Eye (tissue), 1 donor: Measurements from ENCODE around the gene TMTC1.
"Not testable (repeated sequence)": the region's sequence is repeated elsewhere in the genome, so short reads cannot be mapped to it uniquely, and the experiment has no call there.

Source experiments
- DNase-seq: peaks from one replicate; pipeline ENCODE4 v3.0.0-alpha.2; 2015

Gene TMTC1

GRCh38 chr12:29783773-29784666 is at the start of gene TMTC1:
TMTC1 (minus strand) TSS chr12:29783942; CDS start chr12:29783751, 191 bp downstream.
- DNase-seq = peak; percentile 92

DNA sequence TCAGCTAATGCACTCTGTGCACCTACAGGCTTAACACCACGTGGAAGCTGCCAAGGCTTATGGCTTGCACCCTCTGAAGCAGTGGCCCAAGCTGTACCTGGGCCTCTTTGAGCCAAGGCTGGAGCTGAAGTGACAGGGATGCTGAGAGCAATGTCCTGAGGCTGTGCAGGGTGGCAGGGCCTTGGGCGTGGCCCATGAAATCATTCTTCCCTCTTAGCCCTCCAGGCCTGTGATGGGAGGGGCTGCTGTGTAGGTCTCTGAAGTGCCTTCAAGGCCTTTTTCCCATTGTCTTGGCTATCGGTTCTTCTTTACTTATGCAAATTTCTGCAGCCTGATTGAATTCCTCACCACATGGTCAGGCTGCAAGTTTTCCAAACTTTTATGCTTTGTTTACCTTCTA is 47.4 kb upstream of the TMTC1 start:
- DNase-seq = no peak

GRCh38 chr12:29830391-29830790 is 46.6 kb upstream of the TMTC1 start:
- DNase-seq = no peak

- DNase-seq = no peak
These were observed 35.3 kb upstream of the TMTC1 start for GRCh38 chr12:29818916-29819623.

DNA sequence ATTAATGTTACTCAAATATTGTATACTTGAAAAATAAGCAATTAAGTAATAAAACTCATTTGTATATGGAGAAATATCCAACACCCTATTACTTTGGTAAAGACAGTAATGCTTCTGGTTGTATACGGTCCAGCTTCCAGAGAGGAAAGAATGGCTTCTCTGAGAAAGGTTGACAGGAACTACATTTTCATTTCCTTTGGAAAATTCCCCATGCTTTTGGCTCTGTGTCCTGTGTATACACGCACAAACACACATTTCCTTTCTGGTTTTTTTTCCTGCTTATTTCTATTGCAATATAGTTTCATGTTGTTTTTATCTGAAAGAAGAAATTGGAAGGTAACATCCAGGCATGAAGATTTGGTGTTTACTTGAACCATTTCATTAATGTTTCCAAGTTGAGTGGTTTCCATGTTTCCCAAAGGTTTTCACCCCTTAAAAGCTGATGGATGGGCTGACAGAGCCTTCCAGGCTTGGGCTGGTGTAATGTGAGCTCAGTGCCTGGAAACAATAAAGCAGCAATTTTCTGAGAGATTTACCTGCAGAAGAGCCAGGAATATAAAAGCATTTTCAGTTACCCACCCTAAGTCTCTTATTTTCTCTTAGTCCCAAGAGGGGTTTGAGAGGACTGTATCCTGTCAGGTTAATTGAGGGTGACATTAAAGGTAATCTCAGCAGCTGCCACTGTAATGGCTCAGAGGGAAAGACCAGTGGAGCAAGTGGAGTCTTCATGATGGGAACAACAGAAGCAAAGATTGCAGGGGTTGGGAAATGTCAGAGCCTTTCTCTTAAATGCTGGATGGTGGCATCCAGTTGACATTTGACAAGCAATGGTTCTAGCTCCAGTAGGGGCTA is 33.4 kb upstream of the TMTC1 start:
- DNase-seq = peak; percentile 58

DNA sequence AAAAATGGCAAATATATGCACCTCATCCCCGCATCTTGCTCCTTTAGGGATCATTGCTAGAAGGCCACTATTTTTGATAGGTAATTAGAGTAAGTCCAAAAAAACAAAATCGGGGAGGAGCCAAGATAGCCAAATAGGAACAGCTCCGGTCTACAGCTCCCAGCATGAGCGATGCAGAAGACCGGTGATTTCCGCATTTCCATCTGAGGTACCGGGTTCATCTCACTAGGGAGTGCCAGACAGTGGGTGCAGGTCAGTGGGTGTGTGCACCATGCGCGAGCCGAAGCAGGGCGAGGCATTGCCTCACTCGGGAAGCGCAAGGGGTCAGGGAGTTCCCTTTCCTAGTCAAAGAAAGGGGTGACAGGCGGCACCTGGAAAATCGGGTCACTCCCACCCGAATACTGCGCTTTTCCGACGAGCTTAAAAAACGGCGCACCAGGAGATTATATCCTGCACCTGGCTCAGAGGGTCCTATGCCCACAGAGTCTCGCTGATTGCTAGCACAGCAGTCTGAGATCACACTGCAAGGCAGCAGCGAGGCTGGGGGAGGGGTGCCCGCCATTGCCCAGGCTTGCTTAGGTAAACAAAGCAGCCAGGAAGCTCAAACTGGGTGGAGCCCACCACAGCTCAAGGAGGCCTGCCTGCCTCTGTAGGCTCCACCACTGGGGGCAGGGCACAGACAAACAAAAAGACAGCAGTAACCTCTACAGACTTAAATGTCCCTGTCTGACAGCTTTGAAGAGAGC is 26.0 kb upstream of the TMTC1 start:
- DNase-seq = not testable (repeated sequence)

- DNase-seq = no peak
These were observed 23.4 kb upstream of the TMTC1 start for GRCh38 chr12:29807129-29807528.

- no peak for DNase-seq
These were observed 20.3 kb upstream of the TMTC1 start for GRCh38 chr12:29804019-29804418.

DNA sequence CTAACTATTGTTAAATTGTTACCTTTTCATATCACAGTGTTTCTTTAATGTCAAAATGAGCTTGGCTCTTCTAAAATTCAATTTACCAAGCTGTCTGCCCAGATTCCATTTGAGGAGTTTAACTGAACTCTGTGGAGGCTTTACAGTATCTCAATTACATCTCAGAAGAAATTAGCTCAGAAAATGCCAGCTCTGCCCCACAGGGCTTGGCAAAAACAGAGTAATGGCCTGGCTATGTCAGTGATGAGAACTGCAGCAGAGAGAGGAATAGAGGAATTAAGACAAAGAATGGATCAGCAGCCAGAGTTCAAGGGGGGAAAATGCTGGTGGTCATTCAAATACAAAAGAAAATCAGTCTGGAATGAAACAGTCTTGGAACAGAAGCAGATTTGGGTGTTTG is 15.8 kb upstream of the TMTC1 start:
- no peak for DNase-seq

GRCh38 chr12:29797565-29798355 is 14.0 kb upstream of the TMTC1 start:
- DNase-seq = peak; percentile 43

- DNase-seq = peak; percentile 83
These were observed 13.1 kb upstream of the TMTC1 start for GRCh38 chr12:29796823-29797263.

DNA sequence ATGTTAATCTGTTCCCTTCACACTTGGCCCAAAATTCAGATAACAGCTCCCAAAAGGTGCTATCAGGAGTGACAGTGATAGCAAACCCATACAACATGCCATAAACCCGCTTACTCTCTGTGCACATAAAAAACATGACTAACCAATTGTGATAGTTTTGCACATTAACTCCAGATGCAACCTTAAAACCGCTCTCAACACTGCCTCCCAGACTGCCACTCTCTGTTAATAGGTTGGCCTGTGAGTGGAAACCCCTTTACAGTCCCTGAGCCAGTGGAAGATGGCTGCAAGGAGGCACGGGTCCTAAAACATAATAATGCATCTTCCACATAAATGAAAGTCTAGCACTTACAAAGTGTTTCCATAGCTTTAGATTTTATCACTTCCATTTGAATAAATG is 12.0 kb upstream of the TMTC1 start:
- peak; percentile 20 for DNase-seq

- no peak for DNase-seq
These were observed 11.1 kb upstream of the TMTC1 start for GRCh38 chr12:29794862-29795261.

DNA sequence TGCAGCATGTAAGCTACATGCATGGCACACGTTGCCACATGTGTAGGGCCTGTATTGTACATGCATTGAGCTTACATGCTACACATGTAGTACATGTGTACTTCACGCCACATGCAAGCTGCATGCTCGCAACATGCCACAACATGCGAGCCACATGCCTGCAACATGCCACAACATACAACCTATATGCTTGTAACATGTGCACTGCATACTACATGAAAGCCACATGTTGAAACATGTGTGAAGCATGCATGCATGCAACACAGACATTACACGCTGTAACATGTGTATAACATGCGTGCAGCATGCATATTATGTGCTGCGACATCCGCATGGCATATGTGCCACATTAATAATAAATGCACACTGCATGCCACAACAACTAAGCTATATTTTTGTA is 9.1 kb upstream of the TMTC1 start:
- DNase-seq = no peak

DNA sequence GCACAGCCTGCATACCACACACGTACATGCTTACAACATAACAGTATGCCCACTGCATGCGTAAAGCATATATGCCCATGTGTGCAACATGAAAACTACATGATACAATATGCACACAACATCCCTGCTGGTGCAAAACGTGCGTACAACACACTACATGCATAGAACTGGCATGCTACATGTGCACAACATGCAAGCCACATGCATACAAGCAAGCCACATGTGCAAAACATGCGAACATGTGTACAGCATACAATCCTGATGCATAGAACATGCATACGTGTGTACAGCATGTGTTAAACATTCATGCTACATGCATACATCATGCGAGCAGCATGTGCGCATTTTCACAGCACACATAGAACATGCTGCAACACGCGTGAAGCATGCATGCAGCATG is 8.4 kb upstream of the TMTC1 start:
- DNase-seq = no peak

DNA sequence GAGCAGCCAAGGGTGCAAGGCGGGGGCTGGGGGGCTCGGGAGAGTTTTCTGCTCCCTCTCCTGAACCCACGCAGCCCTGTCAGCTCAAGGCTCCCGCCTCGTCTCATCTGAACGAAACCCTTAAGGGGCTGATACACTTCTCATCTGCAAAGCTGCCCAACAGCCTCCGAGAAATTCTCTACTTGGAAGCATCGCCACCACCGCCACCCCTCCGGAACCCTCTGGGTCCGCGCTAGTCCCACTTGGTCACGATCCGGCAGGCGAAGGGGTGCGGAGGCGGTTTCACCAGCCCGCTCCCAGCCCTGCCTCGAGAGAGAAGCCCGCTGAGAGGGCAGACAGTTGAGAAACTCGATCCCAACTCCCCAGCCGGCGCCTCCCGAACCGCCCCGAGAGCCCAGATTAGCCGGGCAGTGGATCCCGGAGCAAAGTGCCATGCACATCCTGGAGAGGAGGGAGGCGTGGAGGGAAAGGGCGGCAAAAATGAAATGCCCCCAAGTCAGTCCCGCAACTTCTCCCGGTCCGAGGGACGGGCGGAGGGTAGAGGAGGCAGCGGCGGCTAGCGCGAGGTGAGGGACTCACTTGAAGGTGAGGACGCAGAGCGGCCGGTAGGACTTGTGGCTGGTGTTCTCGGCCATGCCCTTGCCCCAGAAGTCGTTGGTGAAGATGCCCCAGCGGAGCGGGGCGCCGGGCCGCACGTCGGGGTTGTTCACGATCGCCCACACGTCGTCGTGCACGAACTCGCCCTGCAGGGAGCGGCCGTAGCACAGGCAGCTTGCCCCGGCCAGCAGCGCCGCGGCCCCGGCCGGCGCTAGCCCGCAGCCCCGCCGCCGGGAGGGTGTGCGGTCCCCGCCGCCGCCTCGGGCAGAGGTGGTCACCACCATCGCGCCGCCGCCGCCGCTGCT is 620 bp downstream of the TMTC1 start:
- peak; percentile 81 for DNase-seq

- DNase-seq = peak; percentile 75
These were observed 1.4 kb downstream of the TMTC1 start for GRCh38 chr12:29782285-29782870.

DNA sequence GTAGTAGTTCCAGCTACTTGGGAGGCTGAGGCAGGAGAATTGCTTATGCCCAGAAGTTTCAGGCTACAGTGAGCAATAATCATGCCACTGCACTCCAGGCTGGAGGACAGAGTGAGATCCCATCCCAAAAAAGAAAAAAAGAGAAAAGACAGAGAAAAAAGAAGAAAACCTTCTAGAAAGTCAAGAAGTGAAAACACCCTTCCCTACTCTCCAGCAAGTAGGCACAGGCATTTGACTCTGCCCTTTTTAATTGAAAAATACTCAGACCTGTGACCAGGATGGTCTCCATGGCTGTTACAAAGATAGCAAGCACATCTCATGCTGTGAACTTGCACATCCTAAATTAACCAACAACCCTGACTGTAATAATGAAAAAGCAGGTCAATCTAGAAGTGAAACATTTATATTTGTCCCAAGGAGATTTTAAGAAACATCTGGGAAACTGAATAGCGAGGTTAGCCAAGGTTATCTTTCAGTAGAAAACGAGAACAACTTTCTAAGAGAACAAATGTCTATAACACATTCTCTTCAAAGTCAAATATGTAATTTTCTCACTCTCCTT is 2.0 kb downstream of the TMTC1 start:
- peak; percentile 14 for DNase-seq

GRCh38 chr12:29781188-29781587 is 2.6 kb downstream of the TMTC1 start:
- peak; percentile 33 for DNase-seq

GRCh38 chr12:29780084-29780483 is 3.7 kb downstream of the TMTC1 start:
- no peak for DNase-seq
